Measurements from ENCODE around the gene PCTP.

PCTP gene

GRCh38 chr17:55723488-55723848 lies 27.4 kb upstream of the PCTP start:
- no peak for DNase-seq (ENCODE audit: low read depth, low spot score)
- no peak overlapping the region for H3K4me3 ChIP-seq (ENCODE audit: low read length)

DNA sequence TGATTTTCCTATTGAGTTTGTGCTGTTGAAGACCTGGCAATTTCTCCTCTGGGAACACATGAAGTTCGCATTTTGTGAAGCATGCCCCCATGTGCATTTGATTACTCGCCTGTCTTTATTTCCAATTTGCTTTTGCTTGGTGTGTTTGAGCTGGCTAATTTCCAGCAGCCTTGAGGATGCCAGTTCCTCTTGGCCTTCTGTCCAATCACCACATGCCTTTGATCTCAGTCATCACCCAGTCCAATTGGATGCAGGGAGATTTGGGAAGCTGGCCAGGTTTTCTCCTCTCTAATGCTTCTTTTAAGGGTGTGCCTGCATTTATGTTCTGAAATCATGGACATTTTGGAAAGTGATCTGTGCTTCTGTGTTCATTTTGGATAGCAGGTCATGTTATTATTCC lies 24.4 kb upstream of the PCTP start:
- no peak for DNase-seq (ENCODE audit: low read depth, low spot score)
- no peak overlapping the region for H3K4me3 ChIP-seq (ENCODE audit: low read length)

- DNase-seq (ENCODE audit: low read depth, low spot score) = no peak
- no peak overlapping the region for H3K4me3 ChIP-seq (ENCODE audit: low read length)
Measured at GRCh38 chr17:55727275-55727674, 23.6 kb upstream of the PCTP start.

DNA sequence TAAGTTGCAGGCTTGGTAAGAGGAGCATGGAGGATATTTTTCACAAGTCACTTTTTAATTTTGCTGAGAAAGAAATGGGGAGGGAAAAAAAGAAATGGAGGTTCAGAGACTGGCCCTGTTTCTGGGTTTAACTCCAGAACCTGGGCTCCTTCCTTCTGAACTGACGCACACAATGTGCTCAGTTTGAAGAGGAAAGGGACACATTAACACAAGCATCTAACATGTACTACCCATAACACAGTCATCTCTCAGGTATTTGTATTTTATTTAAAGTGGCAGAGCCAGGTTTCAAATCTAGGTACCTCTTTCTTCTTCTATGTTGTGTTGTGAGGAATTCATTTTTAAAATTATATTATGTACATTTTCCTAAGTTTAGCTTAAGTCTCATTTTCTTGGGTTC lies 22.9 kb upstream of the PCTP start:
- H3K4me3 ChIP-seq (ENCODE audit: low read length) = no peak overlapping the region

GRCh38 chr17:55728361-55728760 lies 22.5 kb upstream of the PCTP start:
- DNase-seq (ENCODE audit: low read depth, low spot score) = no peak
- H3K4me3 ChIP-seq (ENCODE audit: low read length) = no peak overlapping the region

More for the DNA sequence above, 22.9 kb upstream of the PCTP start:
- DNase-seq (ENCODE audit: low read depth, low spot score) = no peak

- no peak overlapping the region for H3K4me3 ChIP-seq (ENCODE audit: low read length)
- no peak for DNase-seq (ENCODE audit: low read depth, low spot score)
Measured at GRCh38 chr17:55728833-55729232, 22.0 kb upstream of the PCTP start.

DNA sequence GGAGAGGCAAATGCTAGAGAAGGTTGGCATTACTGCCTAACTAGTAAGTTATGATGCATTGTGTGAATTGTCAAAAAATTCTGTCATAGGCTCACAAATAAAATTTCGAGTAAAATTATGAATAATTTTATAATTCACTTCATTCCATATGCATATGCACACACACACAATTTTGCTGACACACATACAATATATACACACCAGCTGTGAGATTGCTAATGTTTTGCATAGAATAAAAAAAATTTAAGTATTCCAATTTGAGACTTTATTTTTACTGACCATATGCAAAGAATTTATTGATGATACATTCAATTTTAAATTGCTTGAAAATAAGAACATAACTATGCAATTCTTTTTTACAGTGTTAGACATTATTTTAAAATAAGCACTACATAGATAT lies 21.4 kb upstream of the PCTP start:
- no peak for DNase-seq (ENCODE audit: low read depth, low spot score)

DNA sequence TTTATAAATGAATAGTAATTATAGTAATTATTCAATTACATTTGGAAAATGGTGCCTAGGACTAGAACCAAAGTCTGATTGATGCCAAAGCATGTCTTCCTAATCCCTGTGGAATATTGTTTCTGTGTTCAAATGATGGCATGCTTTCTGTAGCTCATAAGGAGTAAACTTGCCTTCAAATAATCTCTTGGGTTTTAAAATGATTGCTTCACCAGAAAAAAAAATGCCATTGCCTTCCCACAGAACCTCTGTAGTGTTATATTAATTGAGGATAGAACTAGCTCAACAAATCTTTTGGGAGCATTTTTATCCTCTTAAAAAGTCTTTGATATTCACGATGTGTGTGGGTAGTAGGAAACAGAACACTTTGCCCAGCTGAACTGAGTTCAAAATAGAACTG lies 20.5 kb upstream of the PCTP start:
- H3K4me3 ChIP-seq (ENCODE audit: low read length) = no peak overlapping the region
- DNase-seq (ENCODE audit: low read depth, low spot score) = no peak

More for the DNA sequence above, 21.4 kb upstream of the PCTP start:
- H3K4me3 ChIP-seq (ENCODE audit: low read length) = no peak overlapping the region

DNA sequence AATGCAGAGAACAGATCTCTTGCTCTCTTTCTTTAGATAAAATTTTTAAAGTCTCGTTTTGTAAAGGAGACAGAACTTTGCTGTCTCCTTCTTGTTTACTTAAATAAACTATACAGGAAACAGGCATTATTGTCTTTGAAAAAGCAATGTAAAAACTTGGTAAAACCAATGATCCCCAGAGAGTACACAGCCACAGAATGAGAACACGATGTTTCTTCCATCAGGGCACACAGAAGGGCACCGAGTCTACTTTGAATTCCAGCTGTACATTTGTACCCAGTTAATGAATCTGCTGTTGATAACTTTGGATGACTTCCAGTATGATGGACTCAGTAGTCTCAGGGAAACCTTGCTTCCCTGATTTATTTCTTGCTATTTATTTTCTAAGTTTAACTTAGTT lies 20.0 kb upstream of the PCTP start:
- no peak overlapping the region for H3K4me3 ChIP-seq (ENCODE audit: low read length)
- DNase-seq (ENCODE audit: low read depth, low spot score) = no peak

GRCh38 chr17:55731586-55732250 lies 19.1 kb upstream of the PCTP start:
- no peak for DNase-seq (ENCODE audit: low read depth, low spot score)
- H3K4me3 ChIP-seq (ENCODE audit: low read length) = no peak overlapping the region

DNA sequence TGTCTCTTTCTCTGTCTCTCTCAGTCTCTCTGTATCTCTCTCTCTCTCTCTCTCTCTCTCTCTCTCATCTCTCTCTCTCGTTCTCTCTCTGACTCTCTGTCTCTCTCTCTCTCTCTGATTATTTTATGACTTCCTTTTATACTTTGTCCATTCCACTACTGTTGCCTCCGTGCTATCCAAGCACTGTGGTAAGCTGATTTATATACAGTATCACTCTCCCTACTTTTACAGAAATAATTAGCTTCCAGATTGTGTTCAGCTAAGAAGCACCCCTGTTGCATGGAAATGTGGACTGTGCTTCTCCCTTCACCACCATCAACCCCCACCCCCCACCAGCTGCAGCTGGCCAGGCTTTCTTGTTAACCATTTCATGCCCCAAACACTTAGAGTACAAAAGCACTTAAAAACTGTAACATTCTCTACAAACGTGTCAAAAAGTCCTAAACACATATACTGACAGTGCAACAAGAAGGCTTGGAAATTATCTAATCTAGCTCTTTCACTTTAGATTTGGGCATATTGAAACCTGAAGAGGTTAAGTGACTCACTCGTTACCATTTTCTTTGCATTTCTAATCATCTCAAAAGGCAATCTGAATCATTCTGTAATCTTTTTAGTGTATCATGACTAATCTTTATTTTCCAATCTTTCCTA lies 16.6 kb upstream of the PCTP start:
- no peak overlapping the region for H3K4me3 ChIP-seq (ENCODE audit: low read length)
- DNase-seq (ENCODE audit: low read depth, low spot score) = no peak

GRCh38 chr17:55735731-55736405 lies 15.0 kb upstream of the PCTP start:
- DNase-seq (ENCODE audit: low read depth, low spot score) = peak; percentile 47
- H3K4me3 ChIP-seq (ENCODE audit: low read length) = no peak overlapping the region

GRCh38 chr17:55737976-55738501 lies 12.8 kb upstream of the PCTP start:
- H3K4me3 ChIP-seq (ENCODE audit: low read length) = no peak overlapping the region
- DNase-seq (ENCODE audit: low read depth, low spot score) = no peak

- H3K4me3 ChIP-seq (ENCODE audit: low read length) = no peak overlapping the region
- DNase-seq (ENCODE audit: low read depth, low spot score) = no peak
Measured at GRCh38 chr17:55740511-55741355, 10.1 kb upstream of the PCTP start.

DNA sequence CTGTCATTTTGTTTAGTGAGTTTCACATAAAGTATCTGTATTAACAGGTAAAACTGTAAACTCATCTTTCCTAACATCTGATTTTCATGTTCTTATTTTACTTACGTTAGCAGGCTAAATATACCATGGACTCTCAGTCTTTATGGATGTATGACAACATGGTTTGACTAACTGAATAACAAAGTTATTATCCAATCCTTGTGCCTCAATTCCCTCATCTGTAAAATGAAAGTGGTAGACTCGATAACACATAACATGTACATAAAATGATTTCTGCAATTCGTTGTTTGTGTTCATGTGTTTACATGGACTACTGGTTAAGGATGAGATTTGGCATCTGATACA lies 9.5 kb upstream of the PCTP start:
- DNase-seq (ENCODE audit: low read depth, low spot score) = no peak
- H3K4me3 ChIP-seq (ENCODE audit: low read length) = no peak overlapping the region

DNA sequence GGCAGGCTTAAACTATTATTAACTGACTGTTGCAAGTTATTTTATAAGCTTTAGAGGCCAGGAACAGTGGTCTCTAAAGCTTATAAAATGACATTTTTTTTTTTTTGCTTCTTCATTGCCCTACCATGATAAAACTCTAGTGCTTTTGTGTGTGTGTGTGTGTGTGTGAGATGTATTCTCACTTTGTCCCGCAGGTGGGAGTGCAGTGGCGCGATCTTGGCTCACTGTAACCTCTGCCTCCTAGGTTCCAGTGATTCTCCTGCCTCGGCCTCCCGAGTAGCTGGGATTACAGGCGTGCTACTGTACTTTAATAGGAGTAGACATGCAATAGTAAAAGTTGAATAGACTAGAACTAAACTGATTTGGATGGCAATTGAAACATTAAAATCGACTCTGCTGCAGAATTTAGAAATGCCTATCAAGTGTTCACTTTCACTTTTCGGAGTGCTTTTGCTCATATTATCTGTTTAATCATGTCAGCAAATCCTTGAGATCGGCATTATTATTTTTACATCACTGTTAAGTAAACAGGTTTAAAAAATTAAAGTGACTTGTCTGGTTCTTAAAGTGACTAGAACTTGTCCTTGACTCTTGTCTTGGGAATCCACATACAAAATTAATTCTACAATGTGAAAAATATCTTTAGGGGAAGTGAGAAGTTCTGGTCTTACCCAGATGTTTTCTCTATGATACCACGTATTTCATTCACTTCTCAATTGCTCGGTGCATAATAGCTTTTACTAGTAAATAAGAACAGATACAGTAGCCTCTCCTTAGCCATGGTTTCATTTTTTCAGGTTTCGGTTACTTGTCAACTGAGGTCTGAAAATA lies 8.4 kb upstream of the PCTP start:
- no peak overlapping the region for H3K4me3 ChIP-seq (ENCODE audit: low read length)
- DNase-seq (ENCODE audit: low read depth, low spot score) = no peak

DNA sequence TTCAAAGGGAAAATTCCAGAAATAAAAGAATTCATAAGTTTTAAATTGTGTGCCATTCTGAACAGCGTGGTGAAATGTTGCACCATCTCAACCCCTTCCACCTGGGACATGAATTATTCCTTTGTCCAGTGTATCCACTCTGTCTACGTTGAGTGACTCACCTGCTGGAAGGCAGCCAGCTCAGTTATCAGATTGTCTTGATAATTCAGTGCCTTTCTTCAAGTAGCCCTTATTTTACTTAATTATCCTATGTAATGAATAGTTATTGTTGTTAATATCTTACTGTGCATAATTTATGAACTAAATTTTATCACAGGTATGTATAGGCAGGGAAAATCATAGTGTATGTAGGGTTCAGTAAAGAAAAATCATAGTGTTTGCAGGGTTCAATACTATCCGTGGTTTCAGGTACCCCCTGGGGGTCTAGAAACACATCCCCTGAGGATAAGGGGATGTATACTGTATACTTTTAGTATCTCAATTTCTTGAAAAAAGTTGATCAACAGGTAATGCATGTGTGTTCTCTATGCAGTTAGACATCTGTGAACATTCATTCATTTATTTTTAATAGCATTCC lies 7.7 kb upstream of the PCTP start:
- H3K4me3 ChIP-seq (ENCODE audit: low read length) = no peak overlapping the region
- DNase-seq (ENCODE audit: low read depth, low spot score) = no peak

DNA sequence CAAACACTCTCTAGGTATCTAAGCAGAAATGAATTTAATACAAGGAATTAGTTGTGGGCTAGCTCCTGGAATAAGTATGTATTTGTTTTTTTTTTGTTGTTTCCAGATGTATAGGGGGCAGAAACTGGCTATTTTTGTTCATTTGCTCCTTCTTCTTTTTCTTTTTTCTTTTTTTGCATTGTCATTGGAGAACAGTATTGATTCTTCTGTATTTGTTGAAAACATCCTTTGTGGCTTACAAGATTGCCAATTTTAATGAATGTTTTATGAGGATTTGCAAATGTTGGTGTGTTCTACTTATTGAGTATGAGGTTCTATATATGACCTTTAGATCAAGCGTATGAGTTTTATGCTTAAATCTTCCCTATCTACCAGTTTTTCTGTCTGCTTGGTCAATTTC lies 5.6 kb upstream of the PCTP start:
- DNase-seq (ENCODE audit: low read depth, low spot score) = no peak
- H3K4me3 ChIP-seq (ENCODE audit: low read length) = no peak overlapping the region

DNA sequence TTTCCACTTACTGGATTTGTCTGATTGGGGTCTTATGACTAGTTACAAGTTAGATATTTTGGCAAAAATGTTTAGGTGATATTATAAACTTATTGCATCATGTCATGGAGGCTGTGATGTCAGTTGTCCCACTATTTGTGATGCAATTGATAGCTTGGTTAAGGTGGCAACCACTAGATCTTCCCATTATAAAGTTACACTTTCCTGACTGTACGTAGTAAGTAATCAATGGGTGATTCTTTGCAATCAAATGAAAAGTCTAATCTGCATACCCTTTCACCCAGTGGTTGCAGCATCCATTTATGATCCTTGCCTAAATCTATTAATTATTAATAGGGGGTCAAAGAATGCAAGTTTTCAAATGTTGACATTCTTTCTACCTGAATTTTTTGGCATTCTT lies 4.4 kb upstream of the PCTP start:
- no peak overlapping the region for H3K4me3 ChIP-seq (ENCODE audit: low read length)
- DNase-seq (ENCODE audit: low read depth, low spot score) = no peak
